Measurements from ENCODE around the gene PLIN4.

The PLIN4 gene

DNA sequence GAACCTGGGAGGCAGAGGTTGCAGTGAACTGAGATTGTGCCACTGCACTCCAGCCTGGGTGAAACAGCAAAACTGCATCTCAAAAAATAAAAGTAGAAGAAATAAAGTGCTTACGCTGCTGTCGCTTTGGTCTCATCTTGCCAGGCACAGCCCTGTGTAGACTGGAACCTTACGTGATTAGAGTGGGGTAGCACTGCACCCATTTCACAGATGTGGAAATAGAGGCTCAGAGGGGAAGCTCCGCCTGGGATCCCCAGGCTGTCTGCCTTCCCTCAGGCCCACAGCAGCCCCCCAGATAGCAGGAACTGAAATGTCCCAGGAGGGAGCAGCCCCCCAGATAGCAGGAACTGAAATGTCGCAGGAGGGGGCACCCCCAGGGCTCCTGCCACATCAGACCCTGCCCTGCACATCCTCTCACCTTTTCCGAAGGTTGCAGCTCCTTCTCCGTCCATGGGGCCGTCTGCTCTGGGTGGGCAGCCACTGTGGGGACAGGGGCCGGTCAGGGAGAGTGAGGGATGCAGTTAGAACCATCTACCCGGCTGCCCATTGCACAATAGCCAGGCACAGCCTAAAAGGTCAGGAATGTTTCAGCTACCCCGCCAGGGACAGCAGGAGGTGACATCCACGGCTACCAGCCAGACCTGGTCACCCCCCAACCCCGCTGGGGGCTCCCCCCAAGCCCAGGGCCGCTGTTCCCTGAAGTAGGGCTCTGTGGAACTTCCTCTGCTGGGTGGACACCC lies 1.9 kb downstream of the PLIN4 start:
- Histone ChIP-seq H3K9ac (ENCODE audit: insufficient read length) (no peak overlapping the region), H3K27ac (no peak overlapping the region), H3K36me3 (ENCODE audit: insufficient read depth, low read length) (no peaks in the 10 kb centered on the region), H3K9me3 (ENCODE audit: low read depth, low read length) (no peaks in the 10 kb centered on the region), H3K4me3 (no peak overlapping the region)
- no peak for DNase-seq (ENCODE audit: low read depth, low spot score)
- TF ChIP-seq EZH2 (IDR thresholded peaks at IDR 0.05) (no peak), FOXP2 (optimal IDR thresholded peaks at IDR 0.05; ENCODE audit: control extremely low read depth, extremely low read length, insufficient read depth) (no peak), POLR2AphosphoS5 (IDR thresholded peaks at IDR 0.05; ENCODE audit: borderline replicate concordance, low read depth, low read length) (no peak)

DNA sequence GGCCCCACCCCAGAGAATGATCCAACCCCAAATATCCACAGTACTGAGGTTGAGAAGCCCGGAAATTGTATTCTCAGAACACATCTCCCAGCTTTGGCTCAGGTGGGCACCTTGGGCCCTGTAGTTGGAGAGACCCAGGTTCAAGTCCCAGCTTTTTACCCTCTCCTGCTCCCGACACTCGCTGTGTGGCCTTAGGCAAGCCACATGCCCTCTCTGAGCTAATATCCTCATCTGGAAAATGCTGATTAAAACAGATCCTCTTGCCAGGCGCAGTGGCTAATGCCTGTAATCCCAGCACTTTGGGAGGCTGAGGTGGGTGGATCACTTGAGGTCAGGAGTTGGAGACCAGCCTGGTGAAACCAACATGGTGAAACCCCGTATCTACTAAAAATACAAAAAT lies 2.6 kb downstream of the PLIN4 start:
- H3K9ac ChIP-seq (ENCODE audit: insufficient read length) = no peak overlapping the region
- H3K9me3 ChIP-seq (ENCODE audit: low read depth, low read length) = no peaks in the 10 kb centered on the region
- no peaks in the 10 kb centered on the region for H3K36me3 ChIP-seq (ENCODE audit: insufficient read depth, low read length)
- no peak overlapping the region for H3K4me3 ChIP-seq
- TF ChIP-seq EZH2 (IDR thresholded peaks at IDR 0.05) (no peak), POLR2AphosphoS5 (IDR thresholded peaks at IDR 0.05; ENCODE audit: borderline replicate concordance, low read depth, low read length) (no peak), FOXP2 (optimal IDR thresholded peaks at IDR 0.05; ENCODE audit: control extremely low read depth, extremely low read length, insufficient read depth) (no peak)
- DNase-seq (ENCODE audit: low read depth, low spot score) = no peak
- no peak overlapping the region for H3K27ac ChIP-seq

DNA sequence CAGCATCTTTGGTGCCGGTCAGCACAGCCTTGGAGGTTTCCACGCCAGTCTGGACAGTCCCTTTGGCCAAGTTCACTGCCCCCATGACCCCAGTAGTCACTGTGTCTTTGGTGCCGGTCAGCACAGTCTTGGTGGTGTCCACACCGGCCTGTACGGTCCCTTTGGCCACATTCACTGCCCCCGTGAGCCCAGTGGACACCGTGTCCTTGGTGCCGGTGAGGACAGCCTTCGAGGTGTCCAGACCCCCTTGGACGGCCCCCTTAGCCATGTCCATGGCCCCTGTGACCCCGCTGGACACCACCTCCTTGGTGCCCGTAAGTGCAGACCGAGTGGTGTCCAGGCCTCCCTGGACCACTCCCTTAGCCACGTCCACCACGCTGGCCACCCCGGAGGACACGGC lies 5.0 kb downstream of the PLIN4 start:
- Histone ChIP-seq H3K9ac (ENCODE audit: insufficient read length) (no peak overlapping the region), H3K4me3 (no peak overlapping the region), H3K27ac (no peak overlapping the region), H3K36me3 (ENCODE audit: insufficient read depth, low read length) (no peaks in the 10 kb centered on the region), H3K9me3 (ENCODE audit: low read depth, low read length) (no peaks in the 10 kb centered on the region)
- no peak for DNase-seq (ENCODE audit: low read depth, low spot score)
- TF ChIP-seq FOXP2 (optimal IDR thresholded peaks at IDR 0.05; ENCODE audit: control extremely low read depth, extremely low read length, insufficient read depth) (no peak), EZH2 (IDR thresholded peaks at IDR 0.05) (no peak), POLR2AphosphoS5 (IDR thresholded peaks at IDR 0.05; ENCODE audit: borderline replicate concordance, low read depth, low read length) (no peak)

DNA sequence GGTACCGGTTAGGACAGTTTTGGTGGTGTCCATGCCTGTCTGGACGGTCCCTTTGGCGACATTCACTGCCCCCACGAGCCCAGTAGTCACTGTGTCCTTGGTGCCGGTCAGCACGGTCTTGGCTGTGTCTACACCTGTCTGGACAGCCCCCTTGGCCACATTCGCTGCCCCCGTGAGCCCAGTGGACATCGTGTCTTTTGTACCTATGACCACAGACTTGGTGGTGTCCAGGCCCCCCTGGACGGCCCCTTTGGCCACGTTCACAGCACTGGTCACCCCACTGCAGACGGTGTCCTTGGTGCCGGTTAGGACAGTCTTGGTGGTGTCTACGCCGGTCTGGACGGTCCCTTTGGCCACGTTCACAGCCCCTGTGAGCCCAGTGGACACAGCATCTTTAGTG lies 6.2 kb downstream of the PLIN4 start:
- H3K9me3 ChIP-seq (ENCODE audit: low read depth, low read length) = no peaks in the 10 kb centered on the region

DNA sequence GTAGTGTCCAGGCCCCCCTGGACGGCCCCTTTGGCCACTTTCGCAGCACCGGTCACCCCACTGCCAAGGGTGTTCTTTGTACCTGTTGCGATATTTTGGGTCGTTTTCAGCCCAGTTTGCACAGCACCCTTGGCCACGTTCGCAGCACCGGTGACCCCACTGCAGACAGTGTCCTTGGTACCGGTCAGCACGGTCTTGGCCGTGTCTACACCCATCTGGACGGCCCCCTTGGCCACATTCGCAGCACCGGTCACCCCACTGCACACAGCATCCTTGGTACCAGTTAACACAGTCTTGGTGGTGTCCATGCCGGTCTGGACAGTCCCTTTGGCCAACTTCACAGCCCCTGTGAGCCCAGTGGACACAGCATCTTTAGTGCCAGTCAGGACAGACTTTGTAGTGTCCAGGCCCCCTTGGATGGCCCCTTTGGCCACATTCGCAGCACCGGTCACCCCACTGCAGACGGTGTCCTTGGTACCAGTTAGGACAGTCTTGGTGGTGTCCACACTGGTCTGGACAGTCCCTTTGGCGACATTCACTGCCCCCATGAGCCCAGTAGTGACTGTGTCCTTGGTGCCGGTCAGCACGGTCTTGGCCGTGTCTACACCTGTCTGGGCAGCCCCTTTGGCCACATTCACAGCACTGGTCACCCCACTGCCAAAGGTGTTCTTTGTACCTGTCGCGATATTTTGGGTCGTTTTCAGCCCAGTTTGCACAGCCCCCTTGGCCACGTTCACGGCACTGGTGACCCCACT lies 6.8 kb downstream of the PLIN4 start:
- H3K4me3 ChIP-seq = no peak overlapping the region
- no peak for TF ChIP-seq POLR2AphosphoS5 (IDR thresholded peaks at IDR 0.05; ENCODE audit: borderline replicate concordance, low read depth, low read length)
- TF ChIP-seq FOXP2 (optimal IDR thresholded peaks at IDR 0.05; ENCODE audit: control extremely low read depth, extremely low read length, insufficient read depth) = no peak
- TF ChIP-seq EZH2 (IDR thresholded peaks at IDR 0.05) = no peak
- DNase-seq (ENCODE audit: low read depth, low spot score) = no peak
- H3K9ac ChIP-seq (ENCODE audit: insufficient read length) = no peak overlapping the region
- H3K36me3 ChIP-seq (ENCODE audit: insufficient read depth, low read length) = no peaks in the 10 kb centered on the region
- H3K27ac ChIP-seq = no peak overlapping the region
- no peaks in the 10 kb centered on the region for H3K9me3 ChIP-seq (ENCODE audit: low read depth, low read length)

More for the DNA sequence above, 6.2 kb downstream of the PLIN4 start:
- TF ChIP-seq POLR2AphosphoS5 (IDR thresholded peaks at IDR 0.05; ENCODE audit: borderline replicate concordance, low read depth, low read length) (no peak), EZH2 (IDR thresholded peaks at IDR 0.05) (no peak), FOXP2 (optimal IDR thresholded peaks at IDR 0.05; ENCODE audit: control extremely low read depth, extremely low read length, insufficient read depth) (no peak)
- Histone ChIP-seq H3K36me3 (ENCODE audit: insufficient read depth, low read length) (no peaks in the 10 kb centered on the region), H3K9ac (ENCODE audit: insufficient read length) (no peak overlapping the region), H3K27ac (no peak overlapping the region), H3K4me3 (no peak overlapping the region)
- no peak for DNase-seq (ENCODE audit: low read depth, low spot score)

DNA sequence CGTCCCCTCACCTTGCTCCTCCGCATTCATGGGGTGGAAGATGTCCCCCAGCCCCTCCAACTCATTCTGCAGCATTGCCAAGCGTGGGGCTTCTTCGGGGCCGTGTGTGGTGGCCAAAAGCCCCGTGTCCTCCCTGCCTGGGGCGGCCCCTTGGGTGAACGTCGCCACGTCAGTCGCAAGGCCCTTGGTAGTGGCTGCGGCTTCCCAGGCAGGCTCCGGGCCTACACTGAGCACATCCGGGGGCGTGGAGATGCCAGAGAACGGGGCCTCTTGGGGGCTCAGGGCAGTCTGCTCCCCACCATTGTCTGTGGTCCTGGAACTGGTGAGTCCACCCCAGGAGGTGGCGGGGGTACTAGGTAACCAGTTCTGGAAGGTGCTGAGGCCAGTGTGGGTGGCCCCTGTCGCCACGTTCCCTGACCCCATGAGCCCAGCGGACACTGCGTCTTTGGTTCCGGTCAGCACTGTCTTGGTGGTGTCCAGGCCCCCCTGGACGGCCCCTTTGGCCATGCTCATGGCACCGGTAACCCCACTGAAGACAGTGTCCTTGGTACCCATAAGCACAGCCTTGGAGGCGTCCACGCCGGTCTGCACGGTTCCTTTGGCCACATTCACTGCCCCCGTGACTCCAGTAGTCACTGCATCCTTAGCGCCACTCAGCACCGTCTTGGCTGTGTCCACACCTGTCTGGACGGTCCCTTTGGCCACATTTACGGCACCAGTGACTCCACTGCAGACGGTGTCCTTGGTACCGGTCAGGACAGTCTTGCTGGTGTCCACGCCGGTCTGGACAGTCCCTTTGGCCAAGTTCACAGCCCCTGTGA lies 7.6 kb downstream of the PLIN4 start:
- TF ChIP-seq FOXP2 (optimal IDR thresholded peaks at IDR 0.05; ENCODE audit: control extremely low read depth, extremely low read length, insufficient read depth) = no peak
- no peak for TF ChIP-seq EZH2 (IDR thresholded peaks at IDR 0.05)
- no peak for TF ChIP-seq POLR2AphosphoS5 (IDR thresholded peaks at IDR 0.05; ENCODE audit: borderline replicate concordance, low read depth, low read length)
- no peak for DNase-seq (ENCODE audit: low read depth, low spot score)
- no peaks in the 10 kb centered on the region for H3K36me3 ChIP-seq (ENCODE audit: insufficient read depth, low read length)
- H3K27ac ChIP-seq = no peak overlapping the region
- no peak overlapping the region for H3K4me3 ChIP-seq
- H3K9ac ChIP-seq (ENCODE audit: insufficient read length) = no peak overlapping the region
- no peaks in the 10 kb centered on the region for H3K9me3 ChIP-seq (ENCODE audit: low read depth, low read length)

DNA sequence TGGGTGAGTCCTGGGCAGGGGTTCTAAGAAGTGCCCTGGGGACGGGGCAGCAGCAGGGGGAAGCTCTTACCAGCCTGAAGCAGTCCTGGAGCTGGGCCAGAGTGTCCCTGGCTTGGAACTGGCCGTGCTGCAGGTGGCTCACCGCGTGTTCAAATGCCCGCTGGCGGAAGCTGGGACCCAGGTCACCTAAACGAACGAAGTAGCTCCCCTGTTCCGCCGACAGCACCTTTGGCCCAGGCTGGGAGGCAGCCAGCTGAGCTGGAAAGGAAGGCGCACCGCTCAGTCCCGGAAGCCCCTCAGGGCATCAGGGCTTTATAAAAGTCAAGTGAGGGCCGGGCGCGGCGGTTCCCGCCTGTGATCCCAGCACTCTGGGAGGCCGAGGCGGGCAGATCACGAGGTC lies 9.6 kb downstream of the PLIN4 start:
- Histone ChIP-seq H3K36me3 (ENCODE audit: insufficient read depth, low read length) (no peaks in the 10 kb centered on the region), H3K9ac (ENCODE audit: insufficient read length) (no peak overlapping the region), H3K4me3 (no peak overlapping the region), H3K9me3 (ENCODE audit: low read depth, low read length) (no peaks in the 10 kb centered on the region), H3K27ac (no peak overlapping the region)
- no peak for DNase-seq (ENCODE audit: low read depth, low spot score)
- TF ChIP-seq EZH2 (IDR thresholded peaks at IDR 0.05) = no peak
- no peak for TF ChIP-seq FOXP2 (optimal IDR thresholded peaks at IDR 0.05; ENCODE audit: control extremely low read depth, extremely low read length, insufficient read depth)
- TF ChIP-seq POLR2AphosphoS5 (IDR thresholded peaks at IDR 0.05; ENCODE audit: borderline replicate concordance, low read depth, low read length) = no peak

DNA sequence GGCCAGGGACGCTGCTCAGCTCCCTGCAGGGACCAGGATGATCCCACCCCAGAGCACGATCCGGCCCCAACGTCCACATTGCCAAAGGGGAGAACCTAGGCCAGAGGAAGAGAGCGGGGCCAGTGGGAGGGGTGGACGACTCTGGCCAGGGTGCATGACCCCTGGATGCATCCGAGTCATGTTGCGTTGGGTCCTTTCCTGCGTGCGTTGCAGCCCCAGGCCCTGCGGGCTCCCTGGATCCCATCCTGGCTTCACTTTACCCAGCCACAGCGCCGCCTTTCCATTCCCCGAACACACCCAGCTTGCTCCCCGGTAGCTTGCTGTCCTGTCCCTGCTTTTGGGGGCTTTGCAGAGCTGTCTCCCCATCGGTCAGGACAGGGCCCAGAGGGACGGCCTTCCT lies 10.5 kb downstream of the PLIN4 start:
- no peak overlapping the region for H3K27ac ChIP-seq
- H3K9ac ChIP-seq (ENCODE audit: insufficient read length) = no peak overlapping the region
- no peaks in the 10 kb centered on the region for H3K36me3 ChIP-seq (ENCODE audit: insufficient read depth, low read length)
- TF ChIP-seq FOXP2 (optimal IDR thresholded peaks at IDR 0.05; ENCODE audit: control extremely low read depth, extremely low read length, insufficient read depth) (no peak), EZH2 (IDR thresholded peaks at IDR 0.05) (no peak), POLR2AphosphoS5 (IDR thresholded peaks at IDR 0.05; ENCODE audit: borderline replicate concordance, low read depth, low read length) (no peak)
- no peak for DNase-seq (ENCODE audit: low read depth, low spot score)
- H3K4me3 ChIP-seq = no peak overlapping the region
- no peaks in the 10 kb centered on the region for H3K9me3 ChIP-seq (ENCODE audit: low read depth, low read length)

All from SK-N-MC (cell line).